Keratinocyte (primary cell): ENCODE data around the gene POMC. TPM values are rescaled to one million over a fixed set of nuclear protein-coding genes. Genes with fewer than 3 reads are reported as not detected.
A peak's percentile ranks its signal among the peaks of the same experiment; 100 is the strongest.

Experiments used
- DNase-seq: peaks from one replicate; pipeline ENCODE4 v3.0.0-alpha.2; 2011; ENCODE audit warnings: low read depth, missing footprints, low spot score
- FAIRE-seq: peaks from 2 replicates; lab custom pipeline; 2011; peaks lifted over from hg19 to GRCh38; lab: Jason Lieb, UNC
- H2AFZ ChIP-seq: 2 replicates; pipeline ENCODE4 v1.6.0; 2012; ENCODE audit warnings: low read length, control low read depth, inconsistent platforms; ENCODE audit not compliant: control insufficient read depth
- H3K27ac ChIP-seq: 2 replicates; pipeline ENCODE4 v1.5.1; 2011; ENCODE audit warnings: low read length; ENCODE audit not compliant: control insufficient read depth, insufficient read depth
- H3K27me3 ChIP-seq: 3 replicates; pipeline ENCODE4 v1.6.0; 2011; ENCODE audit warnings: low read length; ENCODE audit not compliant: control insufficient read depth, insufficient read depth; ENCODE audit errors: extremely low read depth
- H3K36me3 ChIP-seq, 2 experiments: 2 replicates in 1 of 2; 3 replicates in 1 of 2; pipeline ENCODE4 v1.5.1; 2011; ENCODE audit warnings: low read length in 2 of 2, mild to moderate bottlenecking in 1 of 2; ENCODE audit not compliant: control insufficient read depth in 2 of 2, insufficient read depth in 2 of 2; ENCODE audit errors: extremely low read depth in 1 of 2
- H3K4me1 ChIP-seq: 3 replicates; pipeline ENCODE4 v1.5.1; 2011; ENCODE audit warnings: low read length; ENCODE audit not compliant: control insufficient read depth, insufficient read depth; ENCODE audit errors: extremely low read depth
- H3K4me2 ChIP-seq: 3 replicates; pipeline ENCODE4 v1.6.0; 2011; ENCODE audit warnings: low read depth, low read length; ENCODE audit not compliant: control insufficient read depth, insufficient read depth; ENCODE audit errors: extremely low read depth
- H3K4me3 ChIP-seq, 3 experiments: fragments of 200-600 bp in 1 of 3; sonication (generic) in 1 of 3; 2 replicates in 2 of 3; 3 replicates in 1 of 3; pipeline ENCODE4 v1.5.1; 2011 to 2016; ENCODE audit warnings: low read length in 3 of 3, mild to moderate bottlenecking in 3 of 3, control low read depth in 2 of 3, inconsistent platforms in 1 of 3, low read depth in 1 of 3, mixed read lengths in 1 of 3, mixed run types in 1 of 3, moderate library complexity in 1 of 3; ENCODE audit not compliant: control insufficient read depth in 2 of 3, insufficient read depth in 2 of 3; ENCODE audit errors: extremely low read depth in 1 of 3
- H3K79me2 ChIP-seq: 2 replicates; pipeline ENCODE4 v1.6.0; 2012; ENCODE audit warnings: low read length; ENCODE audit not compliant: control insufficient read depth, insufficient read depth
- H3K9ac ChIP-seq: 3 replicates; pipeline ENCODE4 v1.6.0; 2011; ENCODE audit warnings: low read length; ENCODE audit not compliant: control insufficient read depth, insufficient read depth; ENCODE audit errors: extremely low read depth
- H3K9me1 ChIP-seq: 3 replicates; pipeline ENCODE4 v1.6.0; 2011; ENCODE audit warnings: low read length; ENCODE audit not compliant: control insufficient read depth, insufficient read depth; ENCODE audit errors: extremely low read depth
- H3K9me3 ChIP-seq: 2 replicates; pipeline ENCODE4 v1.5.1; 2012; ENCODE audit warnings: low read depth, low read length; ENCODE audit not compliant: control insufficient read depth
- H4K20me1 ChIP-seq: 3 replicates; pipeline ENCODE4 v1.6.0; 2011; ENCODE audit warnings: low read length; ENCODE audit not compliant: control insufficient read depth, insufficient read depth; ENCODE audit errors: extremely low read depth
- EZH2 ChIP-seq: IDR thresholded peaks from one replicate; pipeline ENCODE4 v1.6.1; 2012; ENCODE audit warnings: inconsistent platforms, mild to moderate bottlenecking, low read length, moderate library complexity
- dilution Hi-C: fragments of 300-500 bp; cut with MboI; formaldehyde crosslinking; loops from one replicate; pipeline ENCODE4 v1.7.0; 2020; ENCODE audit warnings: low sequenced_read_pairs; ENCODE audit not compliant: extremely low pct_ligation_motif_present
- polyA plus RNA-seq, 5 experiments: library from polyadenylated mRNA; depleted of rRNA in 3 of 5; stranded (reverse) in 3 of 5; stranded (forward) in 1 of 5; unstranded in 1 of 5; fragments of >200 nt; gene quantifications; 1 replicate in 1 of 5; 2 replicates in 3 of 5; 3 replicates in 1 of 5; pipeline versions ENCODE4 v1.2.1 to v1.2.3, GENCODE V29; 2011 to 2012; ENCODE audit warnings: missing spikeins in 2 of 5, low read depth in 1 of 5, low replicate concordance in 1 of 5
- TF ChIP-seq, protein P1 (sequence below), 3 experiments: IDR thresholded peaks in 1 of 3; conservative IDR thresholded peaks in 1 of 3; optimal IDR thresholded peaks in 1 of 3; 2 replicates in 2 of 3; 3 replicates in 1 of 3; pipeline versions ENCODE3 to v1.5.1; 2011; ENCODE audit warnings: low read length in 3 of 3, mild to moderate bottlenecking in 3 of 3, moderate library complexity in 2 of 3, control low read depth in 1 of 3, inconsistent platforms in 1 of 3; ENCODE audit not compliant: insufficient read depth in 2 of 3; ENCODE audit errors: extremely low read depth in 1 of 3

Gene POMC
- polyA plus RNA-seq, 1 donor (not counting 4 experiments of a cell fraction or from before 2014, with no cell fraction given), result not detected

GRCh38 chr2:25215948-25216679 lies 47.7 kb upstream of the POMC start:
- Histone ChIP-seq H3K36me3 (no peaks in the 10 kb centered on the region), H3K9ac (no peak overlapping the region), H3K4me2 (peak overlapping the region; percentile 73), H3K79me2 (no peaks in the 10 kb centered on the region), H4K20me1 (no peaks in the 10 kb centered on the region), H3K4me1 (no peaks in the 10 kb centered on the region), H3K9me1 (no peaks in the 10 kb centered on the region), H3K4me3 (peak overlapping the region; percentile 23 to 62 (median 54)), H3K27ac (no peak overlapping the region), H3K9me3 (no peaks in the 10 kb centered on the region), H3K27me3 (no peaks in the 10 kb centered on the region), H2AFZ (peak overlapping the region; percentile 68)
- peak; percentile 7 for DNase-seq
- no peak for FAIRE-seq
- dilution Hi-C loops, result no loop called here
- TF ChIP-seq EZH2, result no peak
- TF ChIP-seq, protein P1, sequence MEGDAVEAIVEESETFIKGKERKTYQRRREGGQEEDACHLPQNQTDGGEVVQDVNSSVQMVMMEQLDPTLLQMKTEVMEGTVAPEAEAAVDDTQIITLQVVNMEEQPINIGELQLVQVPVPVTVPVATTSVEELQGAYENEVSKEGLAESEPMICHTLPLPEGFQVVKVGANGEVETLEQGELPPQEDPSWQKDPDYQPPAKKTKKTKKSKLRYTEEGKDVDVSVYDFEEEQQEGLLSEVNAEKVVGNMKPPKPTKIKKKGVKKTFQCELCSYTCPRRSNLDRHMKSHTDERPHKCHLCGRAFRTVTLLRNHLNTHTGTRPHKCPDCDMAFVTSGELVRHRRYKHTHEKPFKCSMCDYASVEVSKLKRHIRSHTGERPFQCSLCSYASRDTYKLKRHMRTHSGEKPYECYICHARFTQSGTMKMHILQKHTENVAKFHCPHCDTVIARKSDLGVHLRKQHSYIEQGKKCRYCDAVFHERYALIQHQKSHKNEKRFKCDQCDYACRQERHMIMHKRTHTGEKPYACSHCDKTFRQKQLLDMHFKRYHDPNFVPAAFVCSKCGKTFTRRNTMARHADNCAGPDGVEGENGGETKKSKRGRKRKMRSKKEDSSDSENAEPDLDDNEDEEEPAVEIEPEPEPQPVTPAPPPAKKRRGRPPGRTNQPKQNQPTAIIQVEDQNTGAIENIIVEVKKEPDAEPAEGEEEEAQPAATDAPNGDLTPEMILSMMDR (optimal IDR thresholded peaks at IDR 0.05 in 1 of 3, IDR thresholded peaks at IDR 0.05 in 1 of 3, conservative IDR thresholded peaks at IDR 0.05 in 1 of 3; ENCODE audit: extremely low read depth in 1 of 3, insufficient read depth in 2 of 3, low read length in 3 of 3), result no peak

- Histone ChIP-seq H4K20me1 (no peaks in the 10 kb centered on the region), H3K9me1 (no peaks in the 10 kb centered on the region), H3K36me3 (no peaks in the 10 kb centered on the region), H3K9ac (no peak overlapping the region), H3K4me2 (no peak overlapping the region), H3K79me2 (no peaks in the 10 kb centered on the region), H3K4me1 (no peaks in the 10 kb centered on the region), H3K27me3 (no peaks in the 10 kb centered on the region), H3K27ac (no peak overlapping the region), H2AFZ (no peak overlapping the region), H3K9me3 (no peaks in the 10 kb centered on the region), H3K4me3 (no peak overlapping the region)
- TF ChIP-seq EZH2, result no peak
- TF ChIP-seq, protein P1 (optimal IDR thresholded peaks at IDR 0.05 in 1 of 3, IDR thresholded peaks at IDR 0.05 in 1 of 3, conservative IDR thresholded peaks at IDR 0.05 in 1 of 3; ENCODE audit: extremely low read depth in 1 of 3, insufficient read depth in 2 of 3, low read length in 3 of 3), result no peak
- FAIRE-seq, result no peak
- no peak for DNase-seq
- dilution Hi-C loops, result no loop called here
These were observed 46.9 kb upstream of the POMC start for GRCh38 chr2:25215232-25215631.
